T-cell (primary cell): ENCODE results near the gene PAX3. TPM values are rescaled to one million over a fixed set of nuclear protein-coding genes. Genes with fewer than 3 reads are reported as not detected.

Experiments
- ATAC-seq, 4 experiments: fragments of 200-7000 bp in 3 of 4; fragments of 150-1000 bp in 1 of 4; cut with Tn5 transposase; replicated peaks in 1 of 4; 1 replicate in 3 of 4; 2 replicates in 1 of 4; pipeline ENCODE4 v1.10.0; 2021; ENCODE audit warnings: moderate library complexity in 3 of 4, mild to moderate bottlenecking in 2 of 4, moderate number of reproducible peaks in 1 of 4
- CTCF ChIA-PET, 2 donors: fragments of 300-600 bp; sonication (Branson Sonifier 250); formaldehyde crosslinking; loops; one replicate each; lab custom pipeline; 2022; ENCODE audit warnings: antibody characterized with exemption in 2 of 2; lab: Charles Lee
- POLR2A ChIA-PET, 2 donors: fragments of 300-600 bp; sonication (Branson Sonifier 250); formaldehyde crosslinking; loops; one replicate each; lab custom pipeline; 2022; ENCODE audit warnings: antibody characterized with exemption in 2 of 2; lab: Charles Lee
- DNase-seq, 35 experiments: peaks; one replicate each; pipeline versions ENCODE4 v3.0.0 to v3.0.0-alpha.2; 2013 to 2023
- H3K27ac ChIP-seq: one replicate; pipeline ENCODE4 v1.5.1; 2013; ENCODE audit warnings: low read length
- H3K27me3 ChIP-seq, 2 experiments: replicated peaks in 1 of 2; 1 replicate in 1 of 2; 2 replicates in 1 of 2; pipeline versions ENCODE4 v1.6.1 to v1.7.0; 2013; ENCODE audit warnings: low read length in 1 of 2, mixed read lengths in 1 of 2; ENCODE audit not compliant: control insufficient read depth in 2 of 2, insufficient read depth in 2 of 2; ENCODE audit errors: extremely low read depth in 1 of 2
- H3K36me3 ChIP-seq, 2 donors: 1 replicate in 1 of 2; 2 replicates in 1 of 2; pipeline versions ENCODE4 v1.6.1 to v1.7.0; 2013; ENCODE audit warnings: low read length in 1 of 2; ENCODE audit not compliant: control insufficient read depth in 2 of 2, insufficient read depth in 1 of 2; ENCODE audit errors: extremely low read depth in 1 of 2
- H3K4me1 ChIP-seq, 2 experiments: 1 replicate in 1 of 2; 2 replicates in 1 of 2; pipeline versions ENCODE4 v1.6.1 to v1.7.0; 2013; ENCODE audit warnings: low read length in 2 of 2, mixed read lengths in 1 of 2; ENCODE audit not compliant: insufficient read depth in 2 of 2, control insufficient read depth in 1 of 2; ENCODE audit errors: extremely low read depth in 1 of 2
- H3K4me3 ChIP-seq, 2 donors: 1 replicate in 1 of 2; 2 replicates in 1 of 2; pipeline versions ENCODE4 v1.5.1 to v1.7.0; 2013; ENCODE audit warnings: mild to moderate bottlenecking in 2 of 2, low read length in 1 of 2, moderate library complexity in 1 of 2; ENCODE audit not compliant: control insufficient read depth in 1 of 2; ENCODE audit errors: extremely low read depth in 1 of 2
- H3K9me3 ChIP-seq: 2 replicates; pipeline ENCODE4 v1.7.0; 2013
- H3K27ac Mint-ChIP-seq, 2 donors: one replicate each; pipeline ENCODE4 v1.8.0; 2020 to 2021; ENCODE audit warnings: mild to moderate bottlenecking in 2 of 2, mixed read lengths in 2 of 2
- H3K27me3 Mint-ChIP-seq, 2 donors: one replicate each; pipeline ENCODE4 v1.8.0; 2021 to 2022; ENCODE audit warnings: mixed read lengths in 2 of 2
- H3K36me3 Mint-ChIP-seq: one replicate; pipeline ENCODE4 v1.8.0; 2021; ENCODE audit warnings: mixed read lengths
- H3K4me1 Mint-ChIP-seq, 3 donors: one replicate each; pipeline ENCODE4 v1.8.0; 2020 to 2022; ENCODE audit warnings: mixed read lengths in 3 of 3, mild to moderate bottlenecking in 1 of 3
- H3K4me3 Mint-ChIP-seq, 3 donors: one replicate each; pipeline ENCODE4 v1.8.0; 2020 to 2022; ENCODE audit warnings: mild to moderate bottlenecking in 3 of 3, mixed read lengths in 3 of 3, moderate library complexity in 3 of 3
- H3K9me3 Mint-ChIP-seq, 3 donors: one replicate each; pipeline ENCODE4 v1.8.0; 2020 to 2022; ENCODE audit warnings: mixed read lengths in 3 of 3
- WGBS: methylation state at CpG from one replicate; pipeline ENCODE4 v1.1.5; 2013; ENCODE audit warnings: missing lambda C conversion rate; ENCODE audit not compliant: insufficient coverage; 5-methylcytosine and 5-hydroxymethylcytosine counted together
- total RNA-seq, 35 experiments: library from RNA in 6 of 35; stranded (reverse) in 6 of 35; fragments of 120-200 nt in 1 of 35; gene quantifications; one replicate each; pipeline versions ENCODE4 v1.2.1 to v1.2.4 and lab custom pipeline; 2013 to 2026

Gene PAX3
- total RNA-seq, 5 donors from 2014 or later (not counting 1 experiment from before 2014, with no cell fraction given): not detected

GRCh38 chr2:222241128-222241870, 57.5 kb downstream of the PAX3 start:
- H3K4me3 Mint-ChIP-seq: no peak overlapping the region
- Histone ChIP-seq H3K27ac (no peak overlapping the region), H3K9me3 (no peaks in the 10 kb centered on the region), H3K36me3 (no peaks in the 10 kb centered on the region), H3K4me3 (no peak overlapping the region), H3K27me3 (peaks cover 6 to 29% of the 10 kb centered on the region in 2 experiments), H3K4me1 (no peaks in the 10 kb centered on the region)
- H3K4me1 Mint-ChIP-seq: no peaks in the 10 kb centered on the region
- DNase-seq (no peak), ATAC-seq (no peak)
- no peaks in the 10 kb centered on the region for H3K36me3 Mint-ChIP-seq
- H3K9me3 Mint-ChIP-seq: no peaks in the 10 kb centered on the region
- POLR2A ChIA-PET: no interaction called here
- peaks cover 19 to 32% of the 10 kb centered on the region in 2 donors for H3K27me3 Mint-ChIP-seq
- H3K27ac Mint-ChIP-seq: no peak overlapping the region
- CTCF ChIA-PET: no interaction called here
- WGBS: 9% methylated on average over 6 of the region's 10 CpGs

GRCh38 chr2:222240676-222241049, 58.1 kb downstream of the PAX3 start:
- no peak for DNase-seq
- Histone ChIP-seq H3K27ac (no peak overlapping the region), H3K9me3 (no peaks in the 10 kb centered on the region), H3K36me3 (no peaks in the 10 kb centered on the region), H3K27me3 (peaks cover 6 to 29% of the 10 kb centered on the region in 2 experiments), H3K4me1 (no peaks in the 10 kb centered on the region), H3K4me3 (no peak overlapping the region)
- ChIA-PET CTCF (no interaction called here), POLR2A (no interaction called here)
- H3K9me3 Mint-ChIP-seq: no peaks in the 10 kb centered on the region
- H3K36me3 Mint-ChIP-seq: no peaks in the 10 kb centered on the region
- H3K27ac Mint-ChIP-seq: no peak overlapping the region
- peaks cover 19 to 32% of the 10 kb centered on the region in 2 donors for H3K27me3 Mint-ChIP-seq
- no peaks in the 10 kb centered on the region for H3K4me1 Mint-ChIP-seq
- H3K4me3 Mint-ChIP-seq: no peak overlapping the region
- no CpG with 5 or more reads among the region's 5 CpGs for WGBS
- ATAC-seq: no peak

- Mint-ChIP-seq H3K27me3 (peaks cover 19 to 32% of the 10 kb centered on the region in 2 donors), H3K4me3 (no peak overlapping the region), H3K9me3 (no peaks in the 10 kb centered on the region), H3K36me3 (no peaks in the 10 kb centered on the region), H3K4me1 (no peaks in the 10 kb centered on the region), H3K27ac (no peak overlapping the region)
- DNase-seq (no peak), ATAC-seq (no peak)
- WGBS: 13% methylated on average over 6 of the region's 15 CpGs
- Histone ChIP-seq H3K36me3 (no peaks in the 10 kb centered on the region), H3K4me3 (no peak overlapping the region), H3K27me3 (peaks cover 6 to 29% of the 10 kb centered on the region in 2 experiments), H3K4me1 (no peaks in the 10 kb centered on the region), H3K9me3 (no peaks in the 10 kb centered on the region), H3K27ac (no peak overlapping the region)
- ChIA-PET CTCF (no interaction called here), POLR2A (no interaction called here)
These were observed 58.7 kb downstream of the PAX3 start for GRCh38 chr2:222239945-222240675.

- Mint-ChIP-seq H3K27me3 (peaks cover 24 to 27% of the 10 kb centered on the region in 2 donors), H3K4me3 (no peak overlapping the region), H3K9me3 (no peaks in the 10 kb centered on the region), H3K4me1 (no peaks in the 10 kb centered on the region), H3K27ac (no peak overlapping the region), H3K36me3 (no peaks in the 10 kb centered on the region)
- Histone ChIP-seq H3K27ac (no peak overlapping the region), H3K27me3 (peaks cover 6 to 28% of the 10 kb centered on the region in 2 experiments), H3K9me3 (no peaks in the 10 kb centered on the region), H3K4me1 (no peaks in the 10 kb centered on the region), H3K36me3 (no peaks in the 10 kb centered on the region), H3K4me3 (no peak overlapping the region)
- WGBS: 20% methylated on average over 3 of the region's 4 CpGs
- CTCF ChIA-PET: no interaction called here
- ATAC-seq (no peak), DNase-seq (no peak)
- POLR2A ChIA-PET: interaction anchor here (0.6 kb wide), 2 partner anchors 16 to 114 kb away, joined by 3 to 8 read pairs; no protein-coding TSS in a partner anchor
These were observed 59.7 kb downstream of the PAX3 start for GRCh38 chr2:222239091-222239490.

- Mint-ChIP-seq H3K27me3 (peaks cover 25 to 28% of the 10 kb centered on the region in 2 donors), H3K36me3 (no peaks in the 10 kb centered on the region), H3K4me3 (no peak overlapping the region), H3K4me1 (no peaks in the 10 kb centered on the region), H3K9me3 (no peaks in the 10 kb centered on the region), H3K27ac (no peak overlapping the region)
- Histone ChIP-seq H3K9me3 (no peaks in the 10 kb centered on the region), H3K4me3 (no peak overlapping the region), H3K27me3 (peaks cover 10 to 26% of the 10 kb centered on the region in 2 experiments), H3K4me1 (no peaks in the 10 kb centered on the region), H3K27ac (no peak overlapping the region), H3K36me3 (no peaks in the 10 kb centered on the region)
- ChIA-PET CTCF (no interaction called here), POLR2A (no interaction called here)
- no peak for ATAC-seq
- no peak for DNase-seq
- no CpG with 5 or more reads among the region's 3 CpGs for WGBS
These were observed 60.7 kb downstream of the PAX3 start for GRCh38 chr2:222238072-222238471.

- no peak overlapping the region for H3K4me3 ChIP-seq
- DNase-seq (no peak), ATAC-seq (no peak)
- no peaks in the 10 kb centered on the region for H3K4me1 ChIP-seq
- H3K36me3 Mint-ChIP-seq: no peaks in the 10 kb centered on the region
- no peak overlapping the region for H3K27ac ChIP-seq
- H3K27ac Mint-ChIP-seq: no peak overlapping the region
- no peaks in the 10 kb centered on the region for H3K4me1 Mint-ChIP-seq
- H3K4me3 Mint-ChIP-seq: no peak overlapping the region
- ChIA-PET CTCF (interaction anchor here in 1 of 2 donors (1.1 kb wide), 1 partner anchor 35 kb away, joined by 9 read pairs; no protein-coding TSS in a partner anchor), POLR2A (no interaction called here)
- no peaks in the 10 kb centered on the region for H3K36me3 ChIP-seq
- no peaks in the 10 kb centered on the region for H3K9me3 ChIP-seq
- H3K27me3 Mint-ChIP-seq: peaks cover 7 to 13% of the 10 kb centered on the region in 2 donors
- H3K27me3 ChIP-seq: peaks cover 0 to 6% of the 10 kb centered on the region in 2 experiments
- H3K9me3 Mint-ChIP-seq: no peaks in the 10 kb centered on the region
These were observed 66.0 kb downstream of the PAX3 start for GRCh38 chr2:222232839-222233238.
